H1 (cell line): ENCODE data around the gene ABCA1. TPM values are rescaled to one million over a fixed set of nuclear protein-coding genes. Genes with fewer than 3 reads are reported as not detected.

Experiments used
- CTCF ChIA-PET: fragments of 300-600 bp; sonication (Branson Sonifier 250); formaldehyde crosslinking; loops from one replicate; lab custom pipeline; 2021; ENCODE audit not compliant: partially characterized antibody; lab: Charles Lee
- POLR2A ChIA-PET: fragments of 300-600 bp; sonication (Branson Sonifier 250); formaldehyde crosslinking; loops from one replicate; lab custom pipeline; 2021; ENCODE audit warnings: inconsistent platforms; ENCODE audit not compliant: partially characterized antibody; lab: Charles Lee
- DNase-seq, 2 experiments: peaks; one replicate each; pipeline versions ENCODE4 v3.0.0 to v3.0.0-alpha.2; 2010 to 2022; ENCODE audit warnings: low spot score in 2 of 2, low read depth in 1 of 2, mixed read lengths in 1 of 2
- FAIRE-seq: peaks from 2 replicates; lab custom pipeline; 2011; peaks lifted over from hg19 to GRCh38; lab: Jason Lieb, UNC
- H2AFZ ChIP-seq: 2 replicates; pipeline ENCODE4 v1.8.1; 2012; ENCODE audit warnings: low read length, inconsistent platforms
- H2AK5ac ChIP-seq: 2 replicates; pipeline ENCODE4 v1.6.1; 2013; ENCODE audit warnings: low read depth, low read length
- H2BK120ac ChIP-seq: replicated peaks from 2 replicates; pipeline ENCODE3; 2013; ENCODE audit warnings: low read depth, low read length, inconsistent platforms
- H2BK12ac ChIP-seq: 2 replicates; pipeline ENCODE4 v1.6.1; 2013; ENCODE audit warnings: low read depth, low read length
- H2BK15ac ChIP-seq: 2 replicates; pipeline ENCODE4 v1.6.1; 2013; ENCODE audit warnings: low read length
- H2BK20ac ChIP-seq: 2 replicates; pipeline ENCODE4 v1.6.1; 2013; ENCODE audit warnings: low read length
- H2BK5ac ChIP-seq: 2 replicates; pipeline ENCODE4 v1.6.1; 2013; ENCODE audit warnings: low read depth, low read length
- H3K14ac ChIP-seq: 2 replicates; pipeline ENCODE4 v1.6.1; 2013; ENCODE audit warnings: inconsistent platforms; ENCODE audit not compliant: insufficient read length
- H3K18ac ChIP-seq: 2 replicates; pipeline ENCODE4 v1.6.1; 2013; ENCODE audit warnings: low read length; ENCODE audit errors: extremely low read depth
- H3K23ac ChIP-seq: 2 replicates; pipeline ENCODE4 v1.6.1; 2013; ENCODE audit warnings: inconsistent platforms; ENCODE audit not compliant: insufficient read length
- H3K23me2 ChIP-seq: 2 replicates; pipeline ENCODE4 v1.6.1; 2013; ENCODE audit warnings: low read depth, low read length
- H3K27ac ChIP-seq: 2 replicates; pipeline ENCODE4 v1.6.1; 2011; ENCODE audit warnings: low read depth, low read length, inconsistent platforms
- H3K27me3 ChIP-seq, 4 experiments: replicated peaks in 1 of 4; 1 replicate in 1 of 4; 2 replicates in 3 of 4; pipeline versions ENCODE4 v1.6.1 to v1.8.1; 2011 to 2013; ENCODE audit warnings: low read length in 3 of 4, mild to moderate bottlenecking in 3 of 4, inconsistent platforms in 2 of 4, mixed read lengths in 2 of 4, moderate library complexity in 1 of 4; ENCODE audit not compliant: control insufficient read depth in 3 of 4, insufficient read depth in 3 of 4; ENCODE audit errors: extremely low read depth in 1 of 4
- H3K36me3 ChIP-seq, 4 experiments: 2 replicates each; pipeline versions ENCODE4 v1.6.1 to v1.8.1; 2011 to 2013; ENCODE audit warnings: mild to moderate bottlenecking in 4 of 4, low read length in 3 of 4, moderate library complexity in 2 of 4, control low read depth in 1 of 4, inconsistent platforms in 1 of 4; ENCODE audit not compliant: insufficient read depth in 4 of 4, control insufficient read depth in 2 of 4
- H3K4ac ChIP-seq: replicated peaks from 2 replicates; pipeline ENCODE3; 2013; ENCODE audit warnings: low read length, low read depth, mixed read lengths, inconsistent platforms; ENCODE audit not compliant: insufficient read length
- H3K4me1 ChIP-seq, 4 experiments: replicated peaks in 1 of 4; 1 replicate in 1 of 4; 2 replicates in 3 of 4; pipeline versions ENCODE4 v1.6.1 to v1.8.1; 2011 to 2013; ENCODE audit warnings: low read length in 3 of 4, inconsistent platforms in 2 of 4, mixed read lengths in 1 of 4; ENCODE audit not compliant: insufficient read depth in 4 of 4, control insufficient read depth in 3 of 4
- H3K4me2 ChIP-seq, 2 experiments: 2 replicates each; pipeline versions ENCODE4 v1.6.1 to v1.8.1; 2011 to 2013; ENCODE audit warnings: low read depth in 2 of 2, low read length in 2 of 2, control low read depth in 1 of 2, inconsistent platforms in 1 of 2, mild to moderate bottlenecking in 1 of 2; ENCODE audit not compliant: insufficient read depth in 1 of 2
- H3K4me3 ChIP-seq, 4 experiments: fragments of 200-600, 300-600 bp in 1 of 4; sonication (generic), shearing (Covaris generic), sonication (Bioruptor Twin) in 1 of 4; 2 replicates each; pipeline versions ENCODE4 v1.5.1 to v1.8.1; 2011 to 2016; ENCODE audit warnings: low read length in 4 of 4, low read depth in 3 of 4, control low read depth in 2 of 4, inconsistent platforms in 2 of 4, mild to moderate bottlenecking in 2 of 4, mixed read lengths in 1 of 4, moderate library complexity in 1 of 4; ENCODE audit not compliant: insufficient read depth in 2 of 4; ENCODE audit errors: extremely low read depth in 1 of 4
- H3K56ac ChIP-seq: replicated peaks from 2 replicates; pipeline ENCODE3; 2013; ENCODE audit warnings: low read depth, mild to moderate bottlenecking, mixed read lengths, low read length, inconsistent platforms; ENCODE audit not compliant: insufficient read length
- H3K79me1 ChIP-seq: 2 replicates; pipeline ENCODE4 v1.6.1; 2013; ENCODE audit warnings: low read depth, low read length, control low read depth
- H3K79me2 ChIP-seq, 2 experiments: 2 replicates each; pipeline versions ENCODE4 v1.6.1 to v1.8.1; 2012 to 2013; ENCODE audit warnings: low read length in 2 of 2, mild to moderate bottlenecking in 2 of 2, inconsistent platforms in 1 of 2; ENCODE audit not compliant: insufficient read depth in 2 of 2, control insufficient read depth in 1 of 2
- H3K9ac ChIP-seq, 4 experiments: replicated peaks in 1 of 4; 1 replicate in 1 of 4; 2 replicates in 3 of 4; pipeline versions ENCODE4 v1.6.1 to v1.8.1; 2011 to 2013; ENCODE audit warnings: low read depth in 3 of 4, low read length in 3 of 4, control low read depth in 2 of 4, mild to moderate bottlenecking in 2 of 4, moderate library complexity in 2 of 4, inconsistent platforms in 1 of 4; ENCODE audit errors: extremely low read depth in 1 of 4
- H3K9me3 ChIP-seq, 2 experiments: 2 replicates each; pipeline versions ENCODE4 v1.6.1 to v1.8.1; 2012 to 2013; ENCODE audit warnings: mild to moderate bottlenecking in 2 of 2, moderate library complexity in 2 of 2, control low read depth in 1 of 2, inconsistent platforms in 1 of 2, low read depth in 1 of 2, low read length in 1 of 2, mixed read lengths in 1 of 2; ENCODE audit not compliant: insufficient read depth in 2 of 2
- H4K20me1 ChIP-seq, 2 experiments: replicated peaks in 1 of 2; 2 replicates each; pipeline versions ENCODE3 to v1.8.1; 2011 to 2013; ENCODE audit warnings: inconsistent platforms in 2 of 2, low read length in 2 of 2, mild to moderate bottlenecking in 1 of 2; ENCODE audit not compliant: insufficient read depth in 2 of 2, control insufficient read depth in 1 of 2
- H4K5ac ChIP-seq: 2 replicates; pipeline ENCODE4 v1.6.1; 2013; ENCODE audit warnings: low read length, low read depth, mixed read lengths, inconsistent platforms; ENCODE audit not compliant: insufficient read length
- H4K8ac ChIP-seq: 2 replicates; pipeline ENCODE4 v1.8.0; 2013; ENCODE audit warnings: mild to moderate bottlenecking, moderate library complexity, low read length, inconsistent platforms; ENCODE audit not compliant: insufficient read depth; ENCODE audit errors: extremely low read depth
- H4K91ac ChIP-seq: replicated peaks from 2 replicates; pipeline ENCODE3; 2013; ENCODE audit warnings: low read length, mixed read lengths, inconsistent platforms; ENCODE audit not compliant: insufficient read length
- ATF2 ChIP-seq: IDR thresholded peaks from 2 replicates; pipeline ENCODE4 v1.6.1; 2012; ENCODE audit warnings: low read length, inconsistent platforms
- ATF3 ChIP-seq: IDR thresholded peaks from 2 replicates; pipeline ENCODE4 v1.6.1; 2011; ENCODE audit warnings: low read depth, mild to moderate bottlenecking, low read length; ENCODE audit not compliant: insufficient read depth
- HDAC2 ChIP-seq, 2 experiments: fragments of 300-600 bp in 1 of 2; sonication (generic) in 1 of 2; IDR thresholded peaks; 2 replicates each; pipeline ENCODE4 v1.6.1; 2011 to 2012; ENCODE audit warnings: low read depth in 2 of 2, low read length in 2 of 2, mild to moderate bottlenecking in 2 of 2, moderate library complexity in 2 of 2, borderline replicate concordance in 1 of 2, inconsistent platforms in 1 of 2
- KDM5A ChIP-seq: fragments of 200-600 bp; IDR thresholded peaks from 2 replicates; pipeline ENCODE4 v1.7.1; 2012; ENCODE audit warnings: mild to moderate bottlenecking, low read length, inconsistent platforms, mixed read lengths
- RAD21 ChIP-seq, 2 experiments: IDR thresholded peaks in 1 of 2; conservative IDR thresholded peaks in 1 of 2; 2 replicates each; pipeline ENCODE4 v1.6.1; 2011; ENCODE audit warnings: low read depth in 2 of 2, low read length in 2 of 2, improper control_type of control experiment in 1 of 2, inconsistent platforms in 1 of 2, mild to moderate bottlenecking in 1 of 2, moderate library complexity in 1 of 2
- RXRA ChIP-seq: IDR thresholded peaks from 2 replicates; pipeline ENCODE4 v1.6.1; 2011; ENCODE audit warnings: low read depth, mild to moderate bottlenecking, low read length, moderate library complexity; ENCODE audit not compliant: insufficient read depth
- SAP30 ChIP-seq: fragments of 300-600 bp; sonication (generic); IDR thresholded peaks from 2 replicates; pipeline ENCODE4 v1.7.1; 2012; ENCODE audit warnings: low read length, moderate library complexity, mild to moderate bottlenecking, inconsistent platforms; ENCODE audit not compliant: insufficient read depth, insufficient replicate concordance
- TAF1 ChIP-seq: IDR thresholded peaks from 2 replicates; pipeline ENCODE4 v1.6.1; 2011; ENCODE audit warnings: mild to moderate bottlenecking, low read depth, low read length
- YY1 ChIP-seq: IDR thresholded peaks from 2 replicates; pipeline ENCODE4 v1.6.1; 2011; ENCODE audit warnings: low read depth, mild to moderate bottlenecking, low read length
- WGBS, 2 experiments: shearing (Covaris generic) in 1 of 2; methylation state at CpG; one replicate each; pipeline versions ENCODE4 v1.1.6 to v1.1.7; 2013 to 2015; ENCODE audit warnings: low lambda C conversion rate in 2 of 2, mixed read lengths in 2 of 2, inconsistent platforms in 1 of 2, low coverage in 1 of 2, missing lambda C conversion rate in 1 of 2; ENCODE audit not compliant: insufficient replicate concordance in 2 of 2, insufficient coverage in 1 of 2, insufficient read length in 1 of 2; ENCODE audit errors: extremely low coverage in 1 of 2, missing lambda C conversion rate in 1 of 2; 5-methylcytosine and 5-hydroxymethylcytosine counted together
- polyA plus RNA-seq, 7 experiments: library from polyadenylated mRNA; depleted of rRNA in 3 of 7; stranded (reverse) in 5 of 7; unstranded in 2 of 7; fragments of >200 nt in 5 of 7; fragments of 200-250 nt in 2 of 7; gene quantifications; 1 replicate in 5 of 7; 2 replicates in 1 of 7; 4 replicates in 1 of 7; pipeline versions ENCODE4 v1.2.1 to v1.2.3, GENCODE V29; 2011 to 2013; ENCODE audit warnings: missing spikeins in 2 of 7, mixed read lengths in 2 of 7
- total RNA-seq: library from RNA; stranded (reverse); fragmentation: NEBNext Ultra II Directional; extraction: Animal tissue kit (Norgen Biotek cat#: 25700); gene quantifications from 2 replicates; pipeline ENCODE4 v1.2.1, GENCODE V29; 2021

ABCA1 gene
- total and polyA plus RNA-seq, 2 of the 8 experiments (the other 6 are each of a cell fraction or from before 2014, with no cell fraction given), result 6.9 to 7.8 TPM

GRCh38 chr9:104864675-104865104, 63.3 kb downstream of the ABCA1 start:
- Histone ChIP-seq H3K27ac (no peak overlapping the region), H4K8ac (no peak overlapping the region), H3K23ac (no peak overlapping the region), H3K23me2 (no peaks in the 10 kb centered on the region), H3K27me3 (no peaks in the 10 kb centered on the region), H4K20me1 (peaks cover 0 to 2% of the 10 kb centered on the region in 2 experiments), H3K18ac (peak overlapping the region; percentile 52), H2BK20ac (peak overlapping the region; percentile 83), H3K56ac (no peak overlapping the region), H3K14ac (no peak overlapping the region), H4K91ac (peak overlapping the region; percentile 48), H2AFZ (no peak overlapping the region), H3K79me2 (no peaks in the 10 kb centered on the region), H3K79me1 (peaks cover 2% of the 10 kb centered on the region; the same call in 1 of the 2 replicates), H3K4me2 (no peak overlapping the region; a peak in 1 of 4 replicates), H3K4me3 (no peak overlapping the region), H2BK12ac (peak overlapping the region; percentile 86; the same call in 1 of the 2 replicates), H3K4me1 (peaks cover 20 to 38% (median 35%) of the 10 kb centered on the region in 4 experiments), H3K4ac (peak overlapping the region; percentile 8), H2BK15ac (peak overlapping the region; percentile 49; the same call in 1 of the 2 replicates), H4K5ac (no peak overlapping the region), H2AK5ac (peak overlapping the region; percentile 88; the same call in 1 of the 2 replicates), H3K9ac (no peak overlapping the region), H3K36me3 (no peaks in the 10 kb centered on the region), H2BK120ac (peak overlapping the region; percentile 7), H2BK5ac (peak overlapping the region; percentile 63; the same call in 1 of the 2 replicates), H3K9me3 (no peaks in the 10 kb centered on the region)
- no peak for DNase-seq
- ChIA-PET POLR2A (interaction anchor here (3.5 kb wide), 1 partner anchor 63 kb away, joined by 13 read pairs; the partner anchor contains the start of gene ABCA1), CTCF (interaction anchor here (0.5 to 2.9 kb wide), 15 partner anchors 9 to 549 kb away, joined by 3 to 13 read pairs (median 5); no protein-coding TSS in a partner anchor)
- 85% methylated on average over 5 of the region's 5 CpGs; no CpG with 5 or more reads in 1 of the 2 experiments for WGBS, 2 experiments
- no peak for FAIRE-seq
- TF ChIP-seq SAP30 (no peak), ATF3 (no peak), RXRA (no peak), ATF2 (no peak), HDAC2 (IDR thresholded peaks at IDR 0.05; ENCODE audit: borderline replicate concordance in 1 of 2, low read depth in 2 of 2, low read length in 2 of 2) (no peak), KDM5A (no peak), TAF1 (no peak), YY1 (no peak), RAD21 (IDR thresholded peaks at IDR 0.05 in 1 of 2, conservative IDR thresholded peaks at IDR 0.05 in 1 of 2; ENCODE audit: low read depth in 2 of 2, low read length in 2 of 2) (no peak)
